AG09319 (cell line): ENCODE data around the gene NSD2.

Source experiments
- DNase-seq: peaks from one replicate; pipeline ENCODE4 v3.0.0-alpha.2; 2010; ENCODE audit warnings: low read depth; ENCODE audit errors: extremely low read depth
- CTCF ChIP-seq: IDR thresholded peaks from 2 replicates; pipeline ENCODE4 v1.5.1; 2011; ENCODE audit warnings: low read depth, mild to moderate bottlenecking, inconsistent platforms, low read length, moderate library complexity

The NSD2 gene

GRCh38 chr4:1985294-1985693, 114.1 kb downstream of the NSD2 start:
- no peak for TF ChIP-seq CTCF
- no peak for DNase-seq

GRCh38 chr4:1985780-1986577, 114.8 kb downstream of the NSD2 start:
- DNase-seq, result no peak
- TF ChIP-seq CTCF, result no peak

GRCh38 chr4:1986578-1987210, 115.5 kb downstream of the NSD2 start:
- no peak for DNase-seq
- TF ChIP-seq CTCF, result no peak

GRCh38 chr4:1987296-1987695, 116.1 kb downstream of the NSD2 start:
- TF ChIP-seq CTCF, result no peak
- DNase-seq, result no peak

GRCh38 chr4:1987721-1988326, 116.6 kb downstream of the NSD2 start:
- DNase-seq, result no peak

GRCh38 chr4:1988327-1988724, 117.1 kb downstream of the NSD2 start:
- DNase-seq, result no peak
- TF ChIP-seq CTCF, result no peak

More at GRCh38 chr4:1987721-1988326, 116.6 kb downstream of the NSD2 start:
- no peak for TF ChIP-seq CTCF
